Upper lobe of right lung (tissue), 1 donor: ENCODE data around the gene OR6B3. TPM values are rescaled to one million over a fixed set of nuclear protein-coding genes. Genes with fewer than 3 reads are reported as not detected.

ENCODE experiments used
- ATAC-seq: fragments of 200-7000 bp; cut with Tn5 transposase; one replicate; pipeline ENCODE4 v1.9.1; 2020; ENCODE audit warnings: mild to moderate bottlenecking, moderate library complexity
- DNase-seq: peaks from one replicate; pipeline ENCODE4 v3.0.0-alpha.2; 2020
- H3K27ac ChIP-seq: fragments of 200-600 bp; one replicate; pipeline ENCODE4 v1.8.0; 2022
- H3K27me3 ChIP-seq: fragments of 200-600 bp; one replicate; pipeline ENCODE4 v1.8.0; 2022; ENCODE audit warnings: mild to moderate bottlenecking
- H3K36me3 ChIP-seq: fragments of 200-600 bp; one replicate; pipeline ENCODE4 v1.8.0; 2022
- H3K4me1 ChIP-seq: fragments of 200-600 bp; one replicate; pipeline ENCODE4 v1.8.0; 2022
- H3K4me3 ChIP-seq: fragments of 200-600 bp; one replicate; pipeline ENCODE4 v1.8.0; 2022; ENCODE audit warnings: mild to moderate bottlenecking
- H3K9me3 ChIP-seq: fragments of 200-600 bp; one replicate; pipeline ENCODE4 v1.8.0; 2022
- intact Hi-C: fragments of 100-400 bp; cut with DNase I; formaldehyde crosslinking; loops from one replicate; pipeline ENCODE4 v1.11.0; 2022
- total RNA-seq: library from RNA; stranded (reverse); fragmentation: NEBNext Ultra II Directional; extraction: Animal tissue kit (Norgen Biotek cat#: 25700); gene quantifications from one replicate; pipeline ENCODE4 v1.2.1, GENCODE V29; 2021
- TF ChIP-seq, protein P1 (sequence below): fragments of 200-600 bp; IDR thresholded peaks from one replicate; pipeline ENCODE4 v1.8.0; 2022; ENCODE audit warnings: antibody characterized with exemption
- donor health status: DM: no; HTN: yes; CAD: no; lungs with severe emphysema.

Gene OR6B3
- total RNA-seq, 1 donor from 2014 or later = not detected

DNA sequence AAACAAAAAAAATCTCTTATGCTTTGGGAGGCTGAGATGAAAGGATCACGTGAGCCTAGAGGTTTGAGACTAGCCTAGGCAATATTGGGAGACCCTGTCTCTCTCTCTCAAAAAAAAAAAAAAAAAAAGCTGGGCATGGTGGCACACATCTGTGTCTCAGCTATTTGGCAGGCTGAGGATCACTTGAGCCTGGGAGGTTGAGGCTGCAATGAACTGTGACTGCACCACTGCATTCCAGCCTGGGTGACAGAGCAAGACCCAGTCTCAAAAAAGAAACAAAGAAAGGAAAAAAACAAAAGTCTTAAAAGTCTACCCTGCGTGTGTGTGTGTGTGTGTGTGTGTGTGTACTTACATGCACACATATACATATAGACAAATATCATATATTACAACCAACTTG is 25.3 kb upstream of the OR6B3 start:
- Histone ChIP-seq H3K4me3 (no peak overlapping the region), H3K36me3 (no peaks in the 10 kb centered on the region), H3K4me1 (no peaks in the 10 kb centered on the region), H3K27me3 (no peaks in the 10 kb centered on the region), H3K9me3 (peaks cover 13% of the 10 kb centered on the region), H3K27ac (no peak overlapping the region)
- DNase-seq (no peak), ATAC-seq (no peak)
- TF ChIP-seq, protein P1, sequence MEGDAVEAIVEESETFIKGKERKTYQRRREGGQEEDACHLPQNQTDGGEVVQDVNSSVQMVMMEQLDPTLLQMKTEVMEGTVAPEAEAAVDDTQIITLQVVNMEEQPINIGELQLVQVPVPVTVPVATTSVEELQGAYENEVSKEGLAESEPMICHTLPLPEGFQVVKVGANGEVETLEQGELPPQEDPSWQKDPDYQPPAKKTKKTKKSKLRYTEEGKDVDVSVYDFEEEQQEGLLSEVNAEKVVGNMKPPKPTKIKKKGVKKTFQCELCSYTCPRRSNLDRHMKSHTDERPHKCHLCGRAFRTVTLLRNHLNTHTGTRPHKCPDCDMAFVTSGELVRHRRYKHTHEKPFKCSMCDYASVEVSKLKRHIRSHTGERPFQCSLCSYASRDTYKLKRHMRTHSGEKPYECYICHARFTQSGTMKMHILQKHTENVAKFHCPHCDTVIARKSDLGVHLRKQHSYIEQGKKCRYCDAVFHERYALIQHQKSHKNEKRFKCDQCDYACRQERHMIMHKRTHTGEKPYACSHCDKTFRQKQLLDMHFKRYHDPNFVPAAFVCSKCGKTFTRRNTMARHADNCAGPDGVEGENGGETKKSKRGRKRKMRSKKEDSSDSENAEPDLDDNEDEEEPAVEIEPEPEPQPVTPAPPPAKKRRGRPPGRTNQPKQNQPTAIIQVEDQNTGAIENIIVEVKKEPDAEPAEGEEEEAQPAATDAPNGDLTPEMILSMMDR = no peak
- intact Hi-C loops = no loop called here

DNA sequence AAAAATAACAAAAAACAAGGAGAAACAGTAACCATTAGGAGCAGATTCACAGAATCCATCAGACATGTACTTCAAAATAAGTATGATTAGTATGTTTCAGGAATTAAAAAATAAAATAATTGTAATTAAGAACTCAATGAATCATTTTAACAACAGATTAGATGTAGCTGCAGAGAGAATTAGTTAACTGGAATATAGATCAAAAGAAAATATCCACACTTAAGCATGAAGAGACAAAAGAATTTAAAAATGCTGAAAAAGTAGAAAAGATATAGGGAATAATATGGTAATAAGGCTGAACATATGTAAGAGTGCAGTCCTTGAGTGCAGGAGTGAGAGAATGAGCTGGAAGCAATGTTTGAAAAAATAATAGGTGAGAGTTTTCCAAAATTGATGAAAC is 24.1 kb upstream of the OR6B3 start:
- H3K27ac ChIP-seq = no peak overlapping the region
- no peaks in the 10 kb centered on the region for H3K4me1 ChIP-seq
- H3K9me3 ChIP-seq = peaks cover 13% of the 10 kb centered on the region
- TF ChIP-seq, protein P1 = no peak
- intact Hi-C loops = no loop called here
- no peaks in the 10 kb centered on the region for H3K27me3 ChIP-seq
- no peak for DNase-seq
- H3K4me3 ChIP-seq = no peak overlapping the region
- ATAC-seq = no peak
- H3K36me3 ChIP-seq = no peaks in the 10 kb centered on the region

DNA sequence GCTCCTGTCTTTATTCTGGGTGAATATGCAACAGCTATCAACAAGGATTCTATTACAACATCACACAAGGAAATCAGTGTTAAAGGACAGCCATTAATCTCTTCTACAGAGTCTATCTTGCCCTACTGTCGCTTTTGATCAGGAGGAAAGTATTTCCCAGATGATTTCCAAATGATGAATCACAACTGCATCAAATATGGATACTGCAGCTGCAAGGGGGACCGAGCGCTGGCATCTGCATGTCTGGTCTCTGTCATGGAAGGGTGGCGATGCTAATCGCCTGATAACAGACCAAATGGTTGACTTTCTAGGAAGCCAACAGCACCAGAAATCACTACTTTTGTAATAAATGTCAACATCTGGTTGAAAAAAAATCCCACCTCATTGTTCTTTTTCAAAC is 21.2 kb upstream of the OR6B3 start:
- Histone ChIP-seq H3K4me3 (no peak overlapping the region), H3K27me3 (no peaks in the 10 kb centered on the region), H3K4me1 (no peaks in the 10 kb centered on the region), H3K9me3 (peaks cover 13% of the 10 kb centered on the region), H3K36me3 (no peaks in the 10 kb centered on the region), H3K27ac (no peak overlapping the region)
- no peak for DNase-seq
- intact Hi-C loops = no loop called here
- TF ChIP-seq, protein P1 = no peak
- no peak for ATAC-seq

DNA sequence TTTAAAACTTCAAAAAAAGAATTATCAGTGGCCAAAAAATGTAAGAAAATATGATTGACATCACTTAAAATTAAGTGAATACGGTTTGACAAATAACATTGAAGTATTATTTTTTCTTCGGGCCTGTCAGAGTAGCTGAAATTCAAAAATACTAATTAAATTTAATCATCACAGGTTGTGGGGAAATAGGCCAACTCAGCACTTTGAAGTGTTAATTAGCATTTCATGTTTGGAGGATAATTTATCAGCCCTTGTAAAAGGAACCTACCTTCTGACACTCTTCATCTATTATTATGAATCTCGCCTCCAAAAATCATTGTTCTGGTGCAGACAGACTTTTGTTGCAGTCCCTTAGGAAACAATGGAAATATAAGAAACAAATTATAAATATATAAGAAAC is 17.6 kb upstream of the OR6B3 start:
- Histone ChIP-seq H3K36me3 (no peaks in the 10 kb centered on the region), H3K4me1 (no peaks in the 10 kb centered on the region), H3K4me3 (no peak overlapping the region), H3K27me3 (no peaks in the 10 kb centered on the region), H3K9me3 (no peaks in the 10 kb centered on the region), H3K27ac (no peak overlapping the region)
- ATAC-seq (no peak), DNase-seq (no peak)
- TF ChIP-seq, protein P1 = no peak
- intact Hi-C loops = no loop called here

DNA sequence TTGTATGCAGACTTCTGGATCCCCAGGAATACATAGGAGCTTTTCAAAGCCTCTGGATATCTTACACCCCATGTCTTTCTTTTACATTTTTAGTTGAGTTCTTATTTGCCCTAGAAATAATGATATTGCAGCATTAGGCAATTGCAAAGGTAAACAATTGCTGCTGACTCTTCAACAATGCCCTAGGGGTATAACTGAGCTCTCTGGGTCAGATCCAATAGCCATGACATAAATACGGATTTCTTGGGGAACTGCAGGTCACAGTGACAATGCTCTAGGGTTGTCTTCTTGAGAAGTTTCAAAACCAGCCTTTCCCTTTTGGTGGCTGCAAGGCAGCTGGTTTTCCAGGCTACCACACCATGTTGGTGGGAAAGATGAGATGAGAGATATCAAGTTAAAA is 16.5 kb upstream of the OR6B3 start:
- intact Hi-C loops = no loop called here
- H3K4me1 ChIP-seq = no peaks in the 10 kb centered on the region
- ATAC-seq (no peak), DNase-seq (no peak)
- TF ChIP-seq, protein P1 = no peak
- H3K27ac ChIP-seq = no peak overlapping the region
- no peaks in the 10 kb centered on the region for H3K36me3 ChIP-seq
- H3K9me3 ChIP-seq = no peaks in the 10 kb centered on the region
- H3K4me3 ChIP-seq = no peak overlapping the region
- peaks cover 4% of the 10 kb centered on the region for H3K27me3 ChIP-seq

DNA sequence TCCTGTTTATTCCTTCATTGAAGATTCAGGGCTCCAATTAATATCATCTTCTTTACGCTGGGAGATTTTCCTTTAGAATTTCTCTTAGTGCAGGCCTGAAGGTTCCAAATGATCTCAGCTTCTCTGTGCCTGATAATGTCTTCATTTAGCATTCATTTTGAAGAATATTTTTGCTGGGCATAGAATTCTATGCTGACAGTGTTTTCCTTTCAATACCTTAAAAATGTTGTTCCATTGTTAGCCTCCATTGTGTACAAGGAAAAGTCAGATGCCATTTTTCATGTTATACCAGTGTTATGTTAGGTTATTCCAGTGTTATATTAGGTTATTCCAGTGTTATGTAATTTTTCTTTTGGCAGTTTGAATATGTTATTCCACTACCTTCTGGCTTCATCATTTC is 14.9 kb upstream of the OR6B3 start:
- Histone ChIP-seq H3K36me3 (no peaks in the 10 kb centered on the region), H3K27ac (no peak overlapping the region)
- no peak for ATAC-seq

More for the DNA sequence above, 14.9 kb upstream of the OR6B3 start:
- intact Hi-C loops = no loop called here
- TF ChIP-seq, protein P1 = no peak
- Histone ChIP-seq H3K27me3 (peaks cover 4% of the 10 kb centered on the region), H3K9me3 (no peaks in the 10 kb centered on the region), H3K4me1 (no peaks in the 10 kb centered on the region), H3K4me3 (no peak overlapping the region)
- no peak for DNase-seq
